ENCODE results near the gene CMTM1.

DNA sequence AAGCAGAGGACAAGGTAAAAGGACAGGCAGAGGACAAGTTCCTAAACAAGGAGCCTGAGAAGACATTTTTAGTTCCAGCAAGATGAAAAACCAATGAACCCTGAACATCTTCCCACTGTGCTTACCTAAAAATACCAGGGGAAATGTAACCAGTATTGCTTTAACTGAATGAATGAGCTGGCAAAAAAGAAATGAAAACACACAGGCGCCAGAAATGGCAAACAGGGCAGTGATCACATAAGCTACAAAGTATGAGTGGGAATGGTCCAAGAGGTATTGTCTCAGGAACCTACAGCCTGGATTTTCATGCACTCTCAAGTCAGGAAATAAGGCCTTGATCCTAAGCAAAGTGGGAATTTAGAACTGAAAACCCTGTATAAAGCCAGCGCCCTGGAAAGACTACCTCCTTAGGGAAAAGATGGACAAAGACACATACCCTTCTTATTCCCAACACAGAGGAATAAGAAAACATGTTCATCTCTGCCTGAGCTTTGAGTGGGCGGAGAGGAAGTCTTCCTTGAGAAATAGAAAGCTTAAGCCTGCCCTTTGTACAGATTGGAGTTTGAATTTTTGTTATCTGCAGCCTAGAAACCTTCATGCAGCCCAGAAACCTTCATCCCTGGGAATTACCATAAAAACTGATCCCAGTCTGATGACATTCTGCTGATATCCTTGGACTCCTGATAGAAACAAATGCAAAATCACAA is 15.2 kb downstream of the CMTM1 start:
- TF ChIP-seq EZH2 (IDR thresholded peaks at IDR 0.05; ENCODE audit: borderline replicate concordance) (no peak), EZH2phosphoT487 (IDR thresholded peaks at IDR 0.05; ENCODE audit: low read depth, severe bottlenecking, unreplicated experiment) (no peak)
- TF ChIP-seq, protein P1, sequence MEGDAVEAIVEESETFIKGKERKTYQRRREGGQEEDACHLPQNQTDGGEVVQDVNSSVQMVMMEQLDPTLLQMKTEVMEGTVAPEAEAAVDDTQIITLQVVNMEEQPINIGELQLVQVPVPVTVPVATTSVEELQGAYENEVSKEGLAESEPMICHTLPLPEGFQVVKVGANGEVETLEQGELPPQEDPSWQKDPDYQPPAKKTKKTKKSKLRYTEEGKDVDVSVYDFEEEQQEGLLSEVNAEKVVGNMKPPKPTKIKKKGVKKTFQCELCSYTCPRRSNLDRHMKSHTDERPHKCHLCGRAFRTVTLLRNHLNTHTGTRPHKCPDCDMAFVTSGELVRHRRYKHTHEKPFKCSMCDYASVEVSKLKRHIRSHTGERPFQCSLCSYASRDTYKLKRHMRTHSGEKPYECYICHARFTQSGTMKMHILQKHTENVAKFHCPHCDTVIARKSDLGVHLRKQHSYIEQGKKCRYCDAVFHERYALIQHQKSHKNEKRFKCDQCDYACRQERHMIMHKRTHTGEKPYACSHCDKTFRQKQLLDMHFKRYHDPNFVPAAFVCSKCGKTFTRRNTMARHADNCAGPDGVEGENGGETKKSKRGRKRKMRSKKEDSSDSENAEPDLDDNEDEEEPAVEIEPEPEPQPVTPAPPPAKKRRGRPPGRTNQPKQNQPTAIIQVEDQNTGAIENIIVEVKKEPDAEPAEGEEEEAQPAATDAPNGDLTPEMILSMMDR (IDR thresholded peaks at IDR 0.05; ENCODE audit: poor library complexity), result no peak

Measured in hepatocyte (in vitro differentiated cells).